ENCODE results near the gene LKAAEAR1. TPM values are rescaled to one million over a fixed set of nuclear protein-coding genes. Genes with fewer than 3 reads are reported as not detected.
A peak's percentile ranks its signal among the peaks of the same experiment; 100 is the strongest.

Gene LKAAEAR1
- total and polyA plus RNA-seq, 2 of the 13 experiments (the other 11 are each of a cell fraction or from before 2014, with no cell fraction given), result not detected

GRCh38 chr20:64065062-64065973, 18.9 kb downstream of the LKAAEAR1 start (continued):
- TF ChIP-seq ZNF281 (CRISPR knock-in tag; IDR thresholded peaks at IDR 0.05; ENCODE audit: borderline replicate concordance) (no peak), ZNF570 (CRISPR knock-in tag; IDR thresholded peaks at IDR 0.05; ENCODE audit: borderline replicate concordance) (no peak), ETS1 (CRISPR knock-in tag; IDR thresholded peaks at IDR 0.05) (no peak), ELK4 (CRISPR knock-in tag; IDR thresholded peaks at IDR 0.05; ENCODE audit: borderline replicate concordance) (no peak), ZSCAN12 (CRISPR knock-in tag; IDR thresholded peaks at IDR 0.05) (no peak), ZBTB8A (CRISPR knock-in tag; IDR thresholded peaks at IDR 0.05; ENCODE audit: borderline replicate concordance, low read depth) (peak; percentile 46; the same call in 1 of the 2 replicates), ZBTB2 (CRISPR knock-in tag; IDR thresholded peaks at IDR 0.05; ENCODE audit: low read depth) (0 out of 2 replicates have a peak, but pooled peaks have one; percentile 52), CREM (IDR thresholded peaks at IDR 0.05) (no peak; the same call in 1 of the 2 replicates), CREM (CRISPR knock-in tag; IDR thresholded peaks at IDR 0.05) (no peak), ZNF460 (CRISPR knock-in tag; IDR thresholded peaks at IDR 0.05; ENCODE audit: borderline replicate concordance) (no peak), ZNF770 (CRISPR knock-in tag; IDR thresholded peaks at IDR 0.05) (no peak), ZMAT5 (CRISPR knock-in tag; IDR thresholded peaks at IDR 0.05; ENCODE audit: borderline replicate concordance, low read depth) (no peak), PHF20 (CRISPR knock-in tag; IDR thresholded peaks at IDR 0.05) (peak; percentile 51; the same call in 1 of the 2 replicates), BCL6 (CRISPR knock-in tag; IDR thresholded peaks at IDR 0.05) (peak; percentile 10; the same call in 1 of the 2 replicates), PBX3 (CRISPR knock-in tag; IDR thresholded peaks at IDR 0.05; ENCODE audit: borderline replicate concordance) (no peak), ZNF136 (CRISPR knock-in tag; IDR thresholded peaks at IDR 0.05; ENCODE audit: low read depth) (0 out of 2 replicates have a peak, but pooled peaks have one; percentile 25), ZFP62 (CRISPR knock-in tag; IDR thresholded peaks at IDR 0.05) (no peak)

Measured in HepG2 (cell line).